HEK293 (cell line): Measurements from ENCODE around the gene SNAP91.
A peak's percentile ranks its signal among the peaks of the same experiment; 100 is the strongest.

Experiments
- CTCF ChIA-PET: fragments of 350-600 bp; formaldehyde crosslinking; extraction: SDS; loops from one replicate; lab custom pipeline; 2021; ENCODE audit warnings: antibody characterized with exemption; lab: Yijun Ruan, JAX
- POLR2A ChIA-PET: fragments of 300-600 bp; formaldehyde crosslinking; extraction: SDS; loops from one replicate; lab custom pipeline; 2020; ENCODE audit warnings: antibody characterized with exemption, inconsistent platforms; lab: Yijun Ruan, JAX
- H3K27ac ChIP-seq: fragments of 200-500 bp; sonication (Bioruptor generic); 2 replicates; pipeline ENCODE4 v1.5.1; 2014; ENCODE audit warnings: low read depth, low read length, control low read depth, inconsistent platforms; ENCODE audit errors: extremely low read depth
- H3K36me3 ChIP-seq, 2 experiments: fragments of 200-500 bp in 1 of 2; sonication (Bioruptor generic) in 1 of 2; 1 replicate in 1 of 2; 2 replicates in 1 of 2; pipeline ENCODE4 v1.5.1; 2014 to 2017; ENCODE audit warnings: inconsistent platforms in 2 of 2, low read length in 2 of 2; ENCODE audit not compliant: control insufficient read depth in 2 of 2, insufficient read depth in 1 of 2
- H3K4me1 ChIP-seq: fragments of 200-500 bp; sonication (Bioruptor generic); 2 replicates; pipeline ENCODE4 v1.5.1; 2014; ENCODE audit warnings: mild to moderate bottlenecking, low read length, inconsistent platforms; ENCODE audit not compliant: control insufficient read depth, insufficient read depth
- H3K4me3 ChIP-seq: 2 replicates; pipeline ENCODE4 v1.5.1; 2011; ENCODE audit warnings: low read depth, mild to moderate bottlenecking, control low read depth, low read length, moderate library complexity
- H3K9me3 ChIP-seq: fragments of 200-500 bp; sonication (Bioruptor generic); 2 replicates; pipeline ENCODE4 v1.5.1; 2014; ENCODE audit warnings: low read depth, low read length, inconsistent platforms; ENCODE audit not compliant: control insufficient read depth, insufficient read depth
- ZBTB26 ChIP-seq: fragments of 450-650 bp; formaldehyde crosslinking; optimal IDR thresholded peaks from 2 replicates; pipeline ENCODE3; 2016; ENCODE audit warnings: missing biosample characterization, mild to moderate bottlenecking, missing genetic modification characterization
- ZBTB44 ChIP-seq: fragments of 450-650 bp; IDR thresholded peaks from 2 replicates; pipeline ENCODE4 v1.5.1; 2018; ENCODE audit warnings: missing biosample characterization, mild to moderate bottlenecking, missing genetic modification characterization
- ZFP3 ChIP-seq: fragments of 450-650 bp; formaldehyde crosslinking; IDR thresholded peaks from 2 replicates; pipeline ENCODE4 v1.5.1; 2016; ENCODE audit warnings: low read depth, missing biosample characterization, missing genetic modification characterization
- ZNF518A ChIP-seq: fragments of 450-650 bp; formaldehyde crosslinking; conservative IDR thresholded peaks from 2 replicates; pipeline ENCODE4 v1.5.1; 2016; ENCODE audit warnings: low read depth, missing biosample characterization, missing genetic modification characterization
- ZNF521 ChIP-seq: fragments of 450-650 bp; formaldehyde crosslinking; IDR thresholded peaks from 2 replicates; pipeline ENCODE4 v1.5.1; 2017; ENCODE audit warnings: missing biosample characterization, mild to moderate bottlenecking, missing genetic modification characterization
- ZNF561 ChIP-seq: fragments of 450-650 bp; IDR thresholded peaks from 2 replicates; pipeline ENCODE4 v1.5.1; 2018; ENCODE audit warnings: missing biosample characterization, missing genetic modification characterization, borderline replicate concordance
- ZNF610 ChIP-seq: fragments of 450-650 bp; formaldehyde crosslinking; IDR thresholded peaks from 2 replicates; pipeline ENCODE4 v1.5.1; 2016; ENCODE audit warnings: missing biosample characterization, missing genetic modification characterization, borderline replicate concordance
- ZNF677 ChIP-seq: fragments of 450-650 bp; IDR thresholded peaks from 2 replicates; pipeline ENCODE4 v1.5.0; 2018; ENCODE audit warnings: missing biosample characterization, mild to moderate bottlenecking, missing genetic modification characterization, moderate library complexity
- ZNF701 ChIP-seq: fragments of 450-650 bp; formaldehyde crosslinking; IDR thresholded peaks from 2 replicates; pipeline ENCODE4 v1.5.1; 2016; ENCODE audit warnings: missing biosample characterization, missing genetic modification characterization
- ZNF777 ChIP-seq: fragments of 450-650 bp; formaldehyde crosslinking; IDR thresholded peaks from 2 replicates; pipeline ENCODE4 v1.5.1; 2017; ENCODE audit warnings: missing biosample characterization, missing genetic modification characterization, borderline replicate concordance
- ZNF785 ChIP-seq: fragments of 450-650 bp; formaldehyde crosslinking; IDR thresholded peaks from 2 replicates; pipeline ENCODE4 v1.5.1; 2016; ENCODE audit warnings: missing biosample characterization, missing genetic modification characterization
- TF ChIP-seq, protein P1 (sequence below): fragments of 450-650 bp; formaldehyde crosslinking; IDR thresholded peaks from 2 replicates; pipeline ENCODE4 v1.5.1; 2016; ENCODE audit warnings: missing biosample characterization, missing genetic modification characterization

Gene SNAP91

DNA sequence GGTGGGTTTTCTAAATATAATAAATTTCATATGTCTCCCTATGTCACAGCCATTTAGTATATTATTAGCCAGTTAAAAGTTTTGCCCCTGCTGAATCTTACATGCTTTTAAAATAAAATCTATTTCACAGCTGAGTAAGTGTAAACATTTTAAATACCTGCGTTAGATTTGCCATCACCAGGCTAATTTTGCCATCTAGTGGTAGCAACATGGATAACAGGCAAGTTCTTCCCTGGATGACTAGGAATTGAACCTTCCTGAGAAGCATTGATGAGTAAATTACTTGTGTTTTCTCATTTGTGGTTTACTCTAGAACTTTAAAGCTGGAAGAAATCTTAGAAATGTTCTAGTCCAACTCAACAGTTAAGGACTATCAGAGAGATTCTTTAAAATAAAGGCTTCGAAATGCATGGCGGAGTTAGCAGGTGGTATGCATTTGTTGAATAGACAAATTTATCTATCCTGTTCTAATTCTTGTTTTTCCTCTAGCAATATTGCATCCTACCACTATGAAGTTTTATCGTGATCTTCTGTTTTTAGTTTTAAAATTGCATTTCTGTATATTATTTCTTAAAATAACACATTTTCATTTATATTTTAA lies 193.9 kb downstream of the SNAP91 start (continued):
- TF ChIP-seq ZNF518A (tag by site-specific recombination) = 0 out of 2 replicates have a peak, but pooled peaks have one; percentile 13

DNA sequence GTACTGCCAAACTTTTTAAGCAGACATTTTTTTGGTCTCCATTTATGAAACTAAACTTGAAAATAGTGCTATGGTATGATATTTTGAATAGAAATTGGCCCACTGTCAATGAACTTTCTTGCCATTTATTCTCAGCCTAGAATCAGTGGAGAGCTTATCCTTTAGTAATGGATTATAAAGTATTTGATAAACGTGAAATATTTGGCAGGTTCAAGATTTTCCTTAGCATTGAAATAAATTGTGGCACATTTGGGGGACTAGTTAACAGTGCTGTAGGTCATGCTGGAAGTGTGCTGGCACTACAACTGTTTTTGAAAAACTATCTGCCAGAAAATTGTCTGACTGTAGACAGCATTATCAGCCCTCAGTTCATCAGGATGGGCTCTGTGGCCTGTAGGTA lies 194.4 kb downstream of the SNAP91 start:
- Histone ChIP-seq H3K27ac (no peak overlapping the region), H3K36me3 (no peaks in the 10 kb centered on the region), H3K4me3 (no peak overlapping the region), H3K9me3 (no peaks in the 10 kb centered on the region), H3K4me1 (no peaks in the 10 kb centered on the region)
- ChIA-PET CTCF (interaction anchor here (0.6 to 8.1 kb wide), 50 partner anchors 8 to 1266 kb away, joined by 3 to 248 read pairs (median 4); partner anchors contain the start of genes DOP1A and UBE3D), POLR2A (interaction anchor here (1.0 kb wide), 2 partner anchors 292 to 446 kb away, joined by 3 read pairs; no protein-coding TSS in a partner anchor)
- TF ChIP-seq ZNF677 (tag by site-specific recombination) (no peak), ZBTB44 (no peak), ZNF777 (tag by site-specific recombination) (no peak), ZNF521 (tag by site-specific recombination) (no peak), ZBTB26 (tag by site-specific recombination) (no peak), ZNF561 (tag by site-specific recombination) (no peak), ZFP3 (tag by site-specific recombination) (no peak), ZNF785 (tag by site-specific recombination) (no peak), ZNF701 (tag by site-specific recombination) (no peak), ZNF610 (no peak)
- TF ChIP-seq, protein P1, sequence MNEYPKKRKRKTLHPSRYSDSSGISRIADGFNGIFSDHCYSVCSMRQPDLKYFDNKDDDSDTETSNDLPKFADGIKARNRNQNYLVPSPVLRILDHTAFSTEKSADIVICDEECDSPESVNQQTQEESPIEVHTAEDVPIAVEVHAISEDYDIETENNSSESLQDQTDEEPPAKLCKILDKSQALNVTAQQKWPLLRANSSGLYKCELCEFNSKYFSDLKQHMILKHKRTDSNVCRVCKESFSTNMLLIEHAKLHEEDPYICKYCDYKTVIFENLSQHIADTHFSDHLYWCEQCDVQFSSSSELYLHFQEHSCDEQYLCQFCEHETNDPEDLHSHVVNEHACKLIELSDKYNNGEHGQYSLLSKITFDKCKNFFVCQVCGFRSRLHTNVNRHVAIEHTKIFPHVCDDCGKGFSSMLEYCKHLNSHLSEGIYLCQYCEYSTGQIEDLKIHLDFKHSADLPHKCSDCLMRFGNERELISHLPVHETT = no peak
